Cerebellar cortex (tissue), 1 donor: ENCODE data around the gene SUMF1.

Source experiments
- DNase-seq: peaks from one replicate; pipeline ENCODE4 v3.0.0-alpha.2; 2015; ENCODE audit warnings: low spot score

SUMF1 gene

GRCh38 chr3:4497843-4498324 lies 30.8 kb upstream of the SUMF1 start:
- no peak for DNase-seq

GRCh38 chr3:4497005-4497692 lies 30.1 kb upstream of the SUMF1 start:
- no peak for DNase-seq

DNA sequence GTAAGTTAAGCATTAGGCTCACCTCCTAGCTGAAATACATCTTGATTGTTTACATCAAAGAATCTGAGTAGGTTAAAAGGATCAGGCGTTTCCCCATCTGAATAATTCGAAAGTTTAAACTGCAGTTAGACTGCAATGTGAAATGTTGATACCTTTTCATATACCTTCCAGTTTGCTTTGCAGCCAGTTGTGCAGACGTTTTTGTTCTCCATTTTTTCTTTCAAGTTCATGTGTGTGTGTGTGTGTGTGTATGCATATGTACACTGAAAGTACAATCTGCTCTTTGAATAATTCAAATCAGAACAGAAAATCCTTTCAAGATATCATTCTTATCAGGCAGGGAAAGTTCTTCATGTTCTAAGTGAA lies 29.0 kb upstream of the SUMF1 start:
- DNase-seq: no peak

GRCh38 chr3:4495294-4496086 lies 28.4 kb upstream of the SUMF1 start:
- no peak for DNase-seq

DNA sequence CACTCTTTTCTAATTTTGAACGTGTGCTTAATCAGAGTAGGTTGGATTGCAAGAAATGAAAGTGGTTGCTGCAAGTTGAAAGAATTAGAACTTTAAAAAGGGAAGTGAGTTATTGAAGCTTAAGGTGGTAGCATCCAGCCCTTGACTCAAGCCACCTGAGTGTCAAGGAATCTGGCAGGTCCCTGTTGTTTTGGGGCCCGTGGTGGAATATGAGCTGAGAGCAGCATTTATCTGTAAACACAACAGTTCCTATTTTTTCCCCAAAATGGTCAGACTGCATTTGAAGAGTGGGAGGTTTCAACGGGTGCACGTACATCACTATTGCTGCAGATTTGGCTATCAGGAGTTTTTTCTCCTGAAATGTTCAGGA lies 27.8 kb upstream of the SUMF1 start:
- DNase-seq: no peak

DNA sequence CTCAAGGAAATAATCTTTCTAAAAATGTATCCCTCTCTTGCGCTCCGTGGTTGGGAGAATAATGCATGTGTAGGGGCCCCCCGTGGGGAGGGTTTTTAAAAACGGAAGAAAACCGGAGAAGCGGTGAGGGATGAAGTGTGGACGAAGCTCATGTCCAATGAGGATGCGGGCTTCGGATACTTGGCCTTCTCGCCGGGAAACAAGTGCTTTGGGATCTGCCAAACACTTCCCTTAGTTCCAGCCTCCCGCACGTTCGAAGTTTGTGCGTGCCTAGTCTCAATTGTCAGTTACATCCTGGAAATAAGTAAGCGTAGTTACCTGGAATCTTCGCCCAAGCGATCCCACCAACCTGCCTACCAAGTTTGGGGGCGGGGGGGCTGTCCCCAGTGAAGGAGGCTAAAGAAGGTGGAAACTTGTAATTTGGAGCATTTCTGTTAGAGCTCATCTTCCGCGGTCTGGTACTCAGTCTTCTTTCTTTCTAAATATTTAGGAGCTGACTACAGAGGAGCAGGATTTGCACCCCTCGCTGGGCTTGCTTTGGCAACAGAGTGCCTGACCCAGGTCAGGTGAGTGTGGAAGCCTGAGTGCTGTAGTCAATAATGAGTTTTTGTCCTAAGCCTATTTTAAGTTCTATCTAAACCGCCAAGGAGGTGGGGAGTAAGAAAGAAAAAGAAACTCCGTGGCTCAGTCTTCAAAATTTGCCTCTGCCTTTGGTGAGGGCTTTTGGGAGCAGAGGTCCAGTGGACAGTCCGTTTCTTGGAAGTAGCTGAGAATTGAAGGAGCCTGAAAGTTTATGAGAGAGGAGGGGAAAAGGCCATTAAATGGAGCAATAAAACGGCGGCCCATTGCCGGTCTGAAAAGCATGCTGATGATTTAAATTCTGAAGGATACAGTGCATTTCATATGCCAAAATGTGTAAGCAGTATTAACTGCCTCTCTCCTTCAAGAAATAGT lies 27.1 kb upstream of the SUMF1 start:
- peak; percentile 36 for DNase-seq

- DNase-seq: peak; percentile 99
Measured at GRCh38 chr3:4493014-4493940, 26.2 kb upstream of the SUMF1 start, which contains the start of gene ITPR1. ITPR1 (plus strand) TSS chr3:4493348; CDS start chr3:4516492, 23,144 bp downstream.

- peak; percentile 73 for DNase-seq
Measured at GRCh38 chr3:4492208-4493013, 25.3 kb upstream of the SUMF1 start.

GRCh38 chr3:4491855-4492207 lies 24.8 kb upstream of the SUMF1 start:
- no peak for DNase-seq

GRCh38 chr3:4478261-4478660 lies 11.2 kb upstream of the SUMF1 start:
- DNase-seq: no peak

GRCh38 chr3:4476496-4476895 lies 9.4 kb upstream of the SUMF1 start:
- no peak for DNase-seq

- no peak for DNase-seq
Measured at GRCh38 chr3:4475804-4476203, 8.7 kb upstream of the SUMF1 start.

DNA sequence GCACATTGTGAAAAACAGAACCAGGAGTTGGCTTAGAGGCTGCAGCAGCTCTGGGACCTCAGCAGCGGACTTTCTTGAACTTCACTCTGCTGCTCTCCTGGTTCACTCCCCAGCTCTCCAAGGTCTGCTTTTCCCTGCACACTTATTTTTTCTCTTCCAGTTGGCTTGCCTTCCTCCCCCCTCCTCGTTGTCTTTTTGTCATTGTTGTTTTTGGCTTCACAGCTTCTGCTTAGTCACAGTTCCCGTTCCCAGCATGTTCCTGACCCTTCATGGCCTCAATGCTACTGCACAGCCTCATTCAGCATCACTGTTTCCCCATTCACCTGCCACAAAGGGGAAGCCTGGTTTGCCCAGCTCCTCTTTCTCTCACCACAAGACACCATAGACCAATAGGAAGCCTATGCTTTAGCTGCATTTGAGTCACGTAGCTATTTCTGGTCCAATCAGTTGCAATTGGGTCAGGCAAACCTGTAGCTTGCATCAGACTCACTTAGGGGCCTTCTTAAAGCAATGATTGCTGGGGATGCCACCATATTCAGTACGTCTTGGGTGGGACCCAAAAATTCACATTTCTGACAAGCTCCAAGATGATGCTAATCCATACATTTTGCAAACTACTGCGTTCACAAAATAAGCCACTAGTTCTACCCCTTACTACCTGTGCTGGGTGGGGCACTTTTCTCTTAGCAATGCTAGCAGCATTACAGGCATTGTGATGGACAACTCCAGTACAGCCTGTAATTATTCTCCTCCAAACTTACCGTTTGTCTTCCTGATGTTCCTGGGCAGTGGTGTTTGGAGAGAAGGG lies 7.8 kb upstream of the SUMF1 start:
- no peak for DNase-seq

- no peak for DNase-seq
Measured at GRCh38 chr3:4472766-4473165, 5.7 kb upstream of the SUMF1 start.

- no peak for DNase-seq
Measured at GRCh38 chr3:4472312-4472711, 5.2 kb upstream of the SUMF1 start.

DNA sequence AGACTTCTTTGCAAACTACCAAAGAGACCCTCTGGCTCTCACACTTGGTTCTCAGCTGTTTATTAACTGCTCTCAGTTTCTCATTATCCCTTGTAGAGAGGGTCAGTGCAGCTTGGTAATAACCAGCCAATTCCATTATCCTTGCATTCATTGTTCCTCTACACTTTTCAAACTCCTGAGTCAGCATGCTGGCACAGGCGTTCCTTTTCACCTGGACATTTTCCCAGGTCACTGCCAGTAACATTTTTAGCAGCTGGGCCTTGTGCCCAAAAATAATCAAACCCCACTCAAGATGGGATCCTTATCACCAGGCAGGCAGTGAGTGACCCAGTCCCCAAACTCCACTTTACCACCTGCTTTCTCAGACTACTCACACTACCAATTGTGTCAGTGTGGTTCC lies 4.8 kb upstream of the SUMF1 start:
- DNase-seq: no peak

- no peak for DNase-seq
Measured at GRCh38 chr3:4467522-4467867, 426 bp upstream of the SUMF1 start.

DNA sequence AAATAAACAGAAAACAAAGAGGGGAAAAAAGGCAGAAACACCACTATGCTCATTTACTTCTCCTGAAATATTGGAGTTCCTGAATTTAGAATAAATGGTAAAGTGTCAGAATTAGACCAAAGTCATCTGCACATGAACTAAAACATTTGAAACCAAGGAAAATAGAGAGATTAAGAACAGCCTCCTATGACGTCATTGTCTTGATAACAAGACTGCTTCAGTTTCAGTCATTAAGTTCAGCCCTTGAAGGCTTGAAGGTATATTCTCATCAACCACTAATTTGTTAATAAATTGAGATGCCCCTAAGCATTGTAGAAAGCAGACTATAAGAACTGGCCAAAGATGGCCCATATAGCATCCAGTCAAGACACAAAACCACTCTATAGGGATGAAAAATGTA lies 2.5 kb downstream of the SUMF1 start:
- DNase-seq: no peak

GRCh38 chr3:4462369-4463040 lies 4.6 kb downstream of the SUMF1 start:
- DNase-seq: no peak
